Measurements from ENCODE around the gene EBI3. TPM values are rescaled to one million over a fixed set of nuclear protein-coding genes. Genes with fewer than 3 reads are reported as not detected.
A peak's percentile ranks its signal among the peaks of the same experiment; 100 is the strongest.

The EBI3 gene
- total and polyA plus RNA-seq, 2 of the 13 experiments (the other 11 are each of a cell fraction or from before 2014, with no cell fraction given), result 3.4 TPM; not detected in 1

GRCh38 chr19:4246767-4247593, 17.7 kb downstream of the EBI3 start, which contains the start of gene YJU2 (continued):
- TF ChIP-seq KIAA2018 (CRISPR knock-in tag; IDR thresholded peaks at IDR 0.05; ENCODE audit: borderline replicate concordance) (no peak), MATR3 (CRISPR knock-in tag; IDR thresholded peaks at IDR 0.05) (no peak), TCF7L2 (IDR thresholded peaks at IDR 0.05; ENCODE audit: low read depth, low read length) (no peak), ZNF343 (CRISPR knock-in tag; IDR thresholded peaks at IDR 0.05) (no peak), ZHX1 (CRISPR knock-in tag; IDR thresholded peaks at IDR 0.05; ENCODE audit: low read depth) (no peak), HNF1B (CRISPR knock-in tag; IDR thresholded peaks at IDR 0.05) (peak; percentile 16), ZNF296 (CRISPR knock-in tag; conservative IDR thresholded peaks at IDR 0.05) (no peak), IKZF4 (CRISPR knock-in tag; IDR thresholded peaks at IDR 0.05; ENCODE audit: borderline replicate concordance, low read depth, not compliant biosample characterization) (no peak), ZNF431 (CRISPR knock-in tag; IDR thresholded peaks at IDR 0.05; ENCODE audit: borderline replicate concordance, low read depth) (no peak), LBX2 (CRISPR knock-in tag; IDR thresholded peaks at IDR 0.05; ENCODE audit: borderline replicate concordance) (no peak), ZNF20 (CRISPR knock-in tag; IDR thresholded peaks at IDR 0.05) (no peak)
